ENCODE measurements around the gene ZNF862.

ZNF862 gene

DNA sequence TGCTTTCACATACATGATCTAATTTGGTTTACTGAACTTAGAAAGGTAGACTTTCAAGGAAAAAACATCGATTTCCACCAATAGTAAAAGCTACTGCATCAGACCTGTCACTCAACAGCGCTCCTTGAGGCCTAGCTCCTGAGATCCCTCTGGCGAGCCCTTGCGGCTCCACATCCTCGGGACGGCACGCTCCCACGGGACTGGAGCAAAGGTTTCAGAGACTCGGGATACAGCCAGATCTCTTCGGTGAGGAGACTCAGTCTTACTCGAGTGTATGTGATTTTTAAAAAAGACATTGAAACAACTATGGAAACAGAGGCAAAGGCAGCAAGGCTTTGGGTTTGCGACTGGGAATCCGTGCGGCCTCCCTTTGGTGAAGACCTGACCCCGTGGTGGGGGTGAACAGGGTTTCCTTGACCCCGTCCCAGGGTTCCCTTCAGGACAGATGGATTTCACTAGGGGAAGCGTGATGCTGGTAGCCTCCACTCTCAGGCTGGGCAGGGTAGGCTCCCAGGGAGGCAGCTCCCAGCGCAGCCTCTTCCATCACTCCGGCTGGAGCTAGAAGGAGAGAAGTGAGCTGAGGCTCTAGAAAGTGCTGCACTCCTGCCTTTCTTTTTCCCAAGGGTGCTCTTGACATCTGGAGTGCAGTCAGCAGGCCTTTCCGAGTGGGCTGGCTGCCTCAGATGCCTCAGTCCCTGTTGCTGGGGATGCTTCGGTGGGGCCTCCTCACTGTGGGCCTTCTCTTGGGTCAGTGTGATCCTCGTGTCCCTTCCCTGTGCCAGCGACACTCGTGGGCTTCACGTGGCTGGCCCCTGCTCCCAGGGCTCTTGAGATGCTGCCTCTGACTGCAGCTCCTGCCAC is 29.8 kb downstream of the ZNF862 start:
- no peak for DNase-seq

- no peak for DNase-seq
Observed at GRCh38 chr7:149868623-149869290, 30.6 kb downstream of the ZNF862 start.

GRCh38 chr7:149869291-149869650 is 31.1 kb downstream of the ZNF862 start:
- no peak for DNase-seq

DNA sequence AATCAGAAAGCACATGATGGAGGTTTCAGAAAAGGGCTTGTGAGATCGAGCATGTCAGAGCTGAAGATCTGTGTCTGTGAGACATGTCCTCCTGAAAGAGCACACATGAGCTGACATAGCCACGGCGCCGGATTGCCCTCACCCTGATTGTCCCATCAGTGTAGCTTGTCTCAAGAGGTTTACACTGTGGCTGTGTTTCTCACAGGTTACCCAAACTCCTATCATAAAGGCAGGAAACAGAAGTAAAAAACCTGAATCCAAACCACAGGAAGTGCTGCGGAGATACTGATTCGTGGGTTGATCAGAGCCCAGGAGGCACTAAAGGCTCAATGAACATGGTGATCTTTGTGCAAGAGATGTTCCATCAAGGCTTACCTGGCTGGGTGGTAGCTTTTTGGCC is 31.7 kb downstream of the ZNF862 start:
- no peak for DNase-seq

DNA sequence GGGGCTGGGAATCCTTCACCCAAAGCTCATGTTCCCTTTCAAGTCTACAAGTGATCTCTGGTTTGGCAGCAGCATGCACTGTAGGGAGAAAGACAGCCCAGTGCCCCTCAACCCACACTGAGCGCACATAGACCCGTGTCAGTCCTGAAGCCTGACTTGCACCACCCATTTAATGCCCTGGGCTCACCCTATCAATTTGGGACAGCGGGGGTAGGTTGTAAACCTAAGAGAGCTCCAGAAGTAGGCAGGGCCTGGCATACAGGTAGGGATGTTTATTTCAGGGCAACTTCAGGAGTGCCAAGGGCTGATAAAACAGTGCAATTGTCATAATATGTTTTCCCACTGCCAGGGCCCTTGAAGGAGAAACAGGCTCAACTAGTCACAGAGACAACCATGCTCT is 32.1 kb downstream of the ZNF862 start:
- DNase-seq: no peak

- no peak for DNase-seq
Observed at GRCh38 chr7:149870701-149871483, 32.7 kb downstream of the ZNF862 start.

GRCh38 chr7:149871576-149871975 is 33.4 kb downstream of the ZNF862 start:
- DNase-seq: no peak

- peak; percentile 59 to 67 for DNase-seq
Observed at GRCh38 chr7:149872419-149873073, 34.4 kb downstream of the ZNF862 start.

DNA sequence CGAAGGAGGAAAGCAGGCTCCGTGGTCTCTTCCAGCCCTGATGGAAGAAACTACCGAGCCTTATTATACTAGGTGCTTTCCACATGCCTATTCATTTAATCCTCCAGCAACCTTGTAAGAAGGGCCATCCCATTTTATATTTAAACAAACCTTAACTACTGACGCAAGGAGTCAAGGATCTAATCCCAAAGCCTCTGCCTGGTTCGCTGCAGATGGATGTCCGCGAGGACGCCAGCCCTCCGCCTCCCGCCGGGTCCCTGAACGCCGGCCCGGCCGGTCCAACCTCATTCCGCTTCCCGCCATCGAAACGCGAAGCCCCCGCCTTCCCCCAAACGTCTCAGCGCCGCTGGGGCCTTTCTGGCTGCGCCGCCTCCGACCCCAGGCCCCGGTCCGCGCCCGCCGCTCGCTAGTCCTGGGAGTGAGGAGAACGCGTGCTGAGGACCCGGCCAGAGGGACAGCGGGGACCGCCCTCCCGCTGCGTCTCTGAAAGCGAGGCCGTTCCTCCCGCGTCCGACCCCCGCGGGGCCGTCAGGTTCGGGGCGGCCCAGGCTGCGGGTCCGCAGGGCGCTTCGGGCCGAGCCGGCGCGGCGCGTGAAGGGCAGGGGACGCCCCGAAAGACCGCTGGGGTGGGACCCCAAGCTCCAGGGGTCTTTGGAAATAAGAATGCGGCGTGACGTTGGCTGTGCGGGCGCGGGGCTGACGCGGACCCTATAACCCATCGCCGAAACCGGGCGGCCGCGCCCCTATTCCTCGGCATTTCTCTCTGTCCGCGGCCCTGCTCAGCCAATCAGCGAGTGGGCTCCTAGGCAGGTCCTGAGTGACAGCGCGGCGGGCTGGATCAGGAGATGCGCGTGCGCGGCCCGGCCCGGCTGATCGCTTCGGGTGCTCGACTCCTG is 35.1 kb downstream of the ZNF862 start, which contains the start of gene ATP6V0E2:
TSS of gene ATP6V0E2 (plus strand) at position 896 of the 896 bp plus-strand sequence. CDS start 97 bp downstream, outside the sequence.
- DNase-seq: peak; percentile 93 to 96

DNA sequence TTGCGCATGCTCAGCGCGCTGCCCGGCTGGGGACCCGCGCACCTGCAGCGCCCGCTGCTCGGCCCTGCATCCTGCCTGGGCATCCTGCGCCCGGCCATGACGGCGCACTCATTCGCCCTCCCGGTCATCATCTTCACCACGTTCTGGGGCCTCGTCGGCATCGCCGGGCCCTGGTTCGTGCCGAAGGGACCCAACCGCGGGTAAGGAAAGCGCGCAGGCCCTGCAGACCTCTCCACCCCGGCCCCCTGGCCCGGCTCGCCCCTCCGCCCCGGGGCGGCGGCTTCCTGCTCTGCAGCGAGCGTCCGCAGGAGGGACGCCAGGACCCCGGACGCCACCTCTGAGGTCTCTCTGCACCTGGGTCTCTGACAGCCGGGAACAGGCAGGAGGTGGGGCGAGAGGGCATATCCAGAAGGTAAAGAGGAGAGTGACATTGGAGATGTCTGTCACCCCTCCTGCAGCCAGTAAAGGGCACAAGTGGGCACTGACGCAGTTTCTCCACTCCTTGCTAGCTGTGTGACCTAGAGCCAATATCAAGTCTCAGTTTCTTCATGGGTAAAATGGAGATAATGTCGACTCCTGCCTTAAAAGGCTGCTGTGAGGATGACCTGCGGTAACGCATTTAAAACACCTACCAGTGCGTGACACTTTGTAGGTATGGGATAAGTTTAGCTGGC is 35.9 kb downstream of the ZNF862 start:
- no peak for DNase-seq

- no peak for DNase-seq
Observed at GRCh38 chr7:149874644-149875028, 36.5 kb downstream of the ZNF862 start.

DNA sequence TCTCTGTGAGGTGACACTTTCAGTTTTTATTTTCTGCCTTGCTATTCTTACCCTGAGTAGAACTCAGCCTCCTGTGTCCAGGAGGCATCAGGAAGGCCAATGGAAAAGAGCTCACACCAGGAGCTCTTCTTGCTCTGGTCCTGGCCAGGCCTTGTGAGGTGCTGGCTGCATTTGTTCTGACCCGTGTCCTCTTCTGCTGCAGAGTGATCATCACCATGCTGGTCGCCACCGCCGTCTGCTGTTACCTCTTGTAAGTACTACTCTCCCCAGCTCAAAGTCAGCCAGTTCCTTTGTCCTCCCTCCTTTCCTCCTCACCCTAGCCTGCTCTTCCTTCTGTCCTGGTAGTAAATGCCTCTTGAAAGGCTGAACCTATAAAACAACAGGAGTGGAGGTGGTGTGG is 37.2 kb downstream of the ZNF862 start:
- DNase-seq: no peak

DNA sequence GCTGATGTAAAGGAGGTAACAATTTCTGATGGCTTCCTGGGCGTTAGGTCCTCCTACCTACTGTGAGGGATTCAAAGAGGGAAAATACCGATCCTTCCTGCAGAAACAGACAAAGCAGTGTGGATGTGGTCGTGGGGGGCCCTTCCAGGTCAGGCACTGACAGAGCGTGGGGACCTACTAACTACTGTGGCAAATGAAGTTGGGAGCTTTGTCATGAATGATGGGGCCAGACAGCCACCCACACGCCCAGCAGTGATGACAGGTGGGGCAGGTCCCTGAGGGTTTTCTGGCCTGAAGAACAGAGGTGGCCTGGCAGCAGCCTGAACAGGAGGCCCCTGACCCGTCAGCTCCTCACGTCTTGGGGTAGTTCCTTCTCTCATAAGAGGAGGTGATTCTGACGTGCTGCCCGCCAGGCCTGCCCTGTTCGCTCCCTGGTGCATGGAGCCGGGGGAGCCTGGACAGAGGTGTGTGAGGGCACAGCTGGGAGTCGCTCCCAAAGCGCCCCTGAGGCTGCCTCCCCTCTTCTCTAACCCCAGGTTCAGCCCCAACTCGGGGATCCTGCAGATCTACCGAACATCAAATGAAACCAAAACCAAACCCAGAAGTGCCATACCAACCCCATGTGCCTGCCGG is 39.8 kb downstream of the ZNF862 start:
- no peak for DNase-seq

DNA sequence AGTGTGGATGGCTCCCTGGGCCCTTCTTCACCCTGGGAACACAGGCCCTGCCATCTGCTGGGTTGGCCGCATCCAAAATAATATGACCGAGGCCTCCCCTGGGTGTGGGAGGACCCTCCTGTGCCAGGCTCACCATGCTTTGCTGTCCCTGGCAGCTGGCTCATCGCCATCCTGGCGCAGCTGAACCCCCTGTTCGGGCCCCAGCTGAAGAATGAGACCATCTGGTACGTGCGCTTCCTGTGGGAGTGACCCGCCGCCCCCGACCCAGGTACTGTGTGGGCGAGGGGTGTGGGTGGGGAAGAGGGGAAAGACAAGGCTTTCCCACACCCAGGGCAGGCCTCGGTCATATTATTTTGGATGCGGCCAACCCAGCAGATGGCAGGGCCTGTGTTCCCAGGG is 40.3 kb downstream of the ZNF862 start:
- no peak for DNase-seq

DNA sequence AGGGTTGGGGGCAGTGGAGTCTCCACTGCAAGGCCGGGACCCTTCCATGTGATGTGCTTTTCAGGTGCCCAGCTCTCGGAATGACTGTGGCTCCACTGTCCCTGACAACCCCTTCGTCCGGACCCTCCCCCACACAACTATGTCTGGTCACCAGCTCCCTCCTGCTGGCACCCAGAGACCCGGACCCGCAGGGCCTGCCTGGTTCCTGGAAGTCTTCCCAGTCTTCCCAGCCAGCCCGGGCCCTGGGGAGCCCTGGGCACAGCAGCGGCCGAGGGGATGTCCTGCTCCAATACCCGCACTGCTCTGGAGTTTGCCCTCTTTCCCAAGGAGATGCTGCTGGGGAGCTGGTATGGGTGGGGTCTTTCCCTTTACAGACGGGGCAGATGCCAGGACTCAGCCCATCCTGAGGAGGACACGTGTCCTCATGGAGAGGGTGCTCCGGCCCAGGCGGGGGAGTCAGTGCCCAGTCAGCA is 41.1 kb downstream of the ZNF862 start:
- no peak for DNase-seq

DNA sequence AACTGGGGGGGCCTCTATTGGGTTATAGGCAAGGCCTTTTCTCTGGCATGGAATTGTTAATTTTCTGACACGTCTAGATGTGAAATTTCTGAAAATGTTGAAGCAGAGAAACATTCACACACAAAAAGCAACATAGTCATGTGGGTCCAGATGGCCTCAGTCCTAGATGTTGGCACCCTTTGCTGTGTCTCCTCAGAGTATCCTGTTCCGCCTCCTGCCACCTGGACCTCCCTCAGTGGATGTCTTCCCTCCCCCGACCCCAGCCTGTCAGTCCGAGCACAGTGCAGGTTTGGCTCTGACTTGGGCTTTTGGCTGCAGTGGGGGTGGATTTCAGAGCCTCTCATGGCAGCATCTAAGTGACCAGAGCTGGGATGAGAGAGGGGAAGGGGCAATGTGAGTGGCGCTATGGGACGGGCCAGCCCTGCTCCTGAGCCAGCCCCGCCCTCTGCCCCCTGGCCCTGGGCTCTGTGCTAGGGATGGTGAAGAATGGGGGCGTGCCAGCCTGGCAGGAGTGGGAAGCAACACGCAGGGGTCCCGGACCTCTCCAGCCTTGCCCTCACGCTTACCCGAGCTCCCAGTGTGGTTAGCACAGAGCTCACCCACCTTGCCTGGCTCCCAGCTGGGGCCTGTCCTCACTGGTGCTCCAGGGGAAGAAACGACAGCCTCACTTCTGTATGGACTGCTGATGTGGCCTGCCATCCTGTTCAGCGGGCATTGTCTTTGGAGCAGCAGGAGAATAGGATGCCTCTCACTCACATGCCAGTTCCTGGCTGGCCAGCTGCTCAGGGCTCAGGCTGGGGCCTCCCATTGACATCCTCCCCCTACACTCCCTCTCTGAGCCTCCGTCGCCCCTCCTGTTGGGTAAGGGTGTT is 41.8 kb downstream of the ZNF862 start:
- DNase-seq: no peak

DNA sequence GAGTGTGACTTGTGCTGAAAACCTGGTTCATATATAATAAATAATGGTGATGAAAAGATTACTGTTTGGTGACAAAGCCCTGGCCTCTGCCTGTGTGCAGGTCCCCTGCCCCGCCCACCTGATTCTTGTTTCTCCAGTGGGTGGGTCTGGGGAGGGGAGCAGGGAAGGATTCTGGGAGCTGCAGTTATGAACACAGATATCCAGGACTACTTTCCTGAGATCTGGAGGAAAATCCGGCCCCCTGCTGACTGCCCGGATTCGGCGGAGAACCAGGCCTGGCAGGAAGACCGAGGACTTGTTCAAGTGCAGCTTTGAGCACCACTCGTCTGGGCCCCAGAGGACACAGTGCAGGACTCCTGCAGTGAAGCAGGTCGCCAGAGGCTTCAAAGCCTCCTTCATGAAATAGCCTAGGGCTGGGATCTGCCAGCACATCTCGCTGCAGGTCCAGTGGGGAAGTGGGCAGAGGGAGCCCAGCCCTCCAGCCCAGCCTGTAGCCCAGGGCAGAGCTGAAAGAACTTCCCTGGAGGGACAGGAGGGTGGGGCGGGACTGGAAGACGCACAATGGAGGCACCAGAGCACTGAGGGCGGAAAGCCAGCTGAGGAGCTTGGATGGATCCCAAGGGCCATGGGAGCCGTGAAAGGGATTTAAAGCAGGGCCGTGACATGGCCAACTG is 42.6 kb downstream of the ZNF862 start:
- no peak for DNase-seq

DNA sequence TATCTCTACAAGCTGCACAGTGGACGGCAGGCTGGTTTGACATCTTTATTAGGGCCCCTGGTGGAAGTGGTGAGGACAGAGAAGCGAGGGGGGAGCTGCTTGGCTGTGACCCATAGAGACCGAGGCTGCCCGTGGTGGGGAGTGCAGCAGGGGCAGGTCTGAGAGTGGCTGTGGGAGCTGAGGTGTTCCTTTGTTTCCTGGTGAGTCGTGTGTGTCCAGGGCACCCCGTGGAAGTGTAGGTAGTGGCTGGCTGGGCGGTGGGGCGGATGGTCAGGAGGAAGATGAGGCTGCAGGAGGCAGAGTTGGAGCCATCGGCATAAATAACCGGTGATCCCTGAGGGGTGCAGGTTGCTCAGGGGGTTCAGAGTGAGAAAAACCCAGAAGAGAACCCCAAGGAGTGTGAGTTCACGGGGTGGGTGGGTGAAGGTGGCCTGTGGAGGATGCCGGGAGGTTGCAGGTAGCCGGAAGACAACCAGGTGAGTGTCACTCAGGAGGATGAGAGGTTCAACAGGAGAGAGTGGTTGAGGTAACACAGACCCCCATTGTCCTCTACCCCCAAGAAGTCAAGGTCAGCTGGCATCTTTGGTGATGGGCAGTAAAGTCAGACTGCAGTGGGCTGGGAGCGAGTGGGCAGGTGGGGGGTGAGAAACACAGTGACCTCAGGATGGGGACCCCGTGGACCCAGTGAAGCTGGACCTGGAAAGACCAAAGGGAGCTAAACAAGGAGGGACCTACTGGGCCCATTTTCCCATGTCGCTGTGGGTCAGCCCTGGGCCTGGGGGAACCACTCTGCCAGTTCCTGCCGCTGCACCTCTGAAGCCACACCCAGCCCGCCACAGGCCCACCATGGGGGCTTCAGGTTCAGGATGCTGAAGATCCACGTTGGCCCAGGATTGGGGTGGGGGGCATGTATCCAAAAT is 43.4 kb downstream of the ZNF862 start:
- DNase-seq: no peak

Data from NCI-H1930 (cell line).